IMR-90 (cell line): ENCODE results near the gene SMYD5. TPM values are rescaled to one million over a fixed set of nuclear protein-coding genes. Genes with fewer than 3 reads are reported as not detected.

Source experiments
- ATAC-seq: fragments of 200-7000 bp; cut with Tn5 transposase; 2 replicates; pipeline ENCODE4 v1.9.1; 2020; ENCODE audit warnings: low read depth, mild to moderate bottlenecking, moderate library complexity
- BruUV-seq: library from RNA; stranded (reverse); fragments of 400-500 nt; replicated peaks from 2 replicates; lab custom pipeline; 2021; lab: Mats Ljungman, UMichigan
- CTCF ChIA-PET: fragments of 300-600 bp; formaldehyde crosslinking; extraction: SDS; loops from one replicate; lab custom pipeline; 2021; ENCODE audit warnings: antibody characterized with exemption; lab: Yijun Ruan, JAX
- POLR2A ChIA-PET: fragments of 300-600 bp; sonication (Branson Sonifier 250); formaldehyde crosslinking; loops from one replicate; lab custom pipeline; 2022; ENCODE audit warnings: antibody characterized with exemption; ENCODE audit not compliant: unreplicated experiment; lab: Charles Lee
- DNase-seq: peaks from one replicate; pipeline ENCODE4 v3.0.0; 2013
- H2AFZ ChIP-seq: replicated peaks from 2 replicates; pipeline ENCODE3; 2013; ENCODE audit warnings: low read length, mild to moderate bottlenecking; ENCODE audit not compliant: poor library complexity
- H2AK5ac ChIP-seq: 2 replicates; pipeline ENCODE4 v1.6.1; 2013; ENCODE audit warnings: low read depth, low read length, inconsistent platforms
- H2AK9ac ChIP-seq: replicated peaks from 2 replicates; pipeline ENCODE3; 2013; ENCODE audit warnings: mild to moderate bottlenecking, low read depth, low read length, moderate library complexity; ENCODE audit not compliant: poor library complexity
- H2BK120ac ChIP-seq: 2 replicates; pipeline ENCODE4 v1.6.1; 2013; ENCODE audit warnings: low read depth, low read length, inconsistent platforms
- H2BK15ac ChIP-seq: 3 replicates; pipeline ENCODE4 v1.6.1; 2013; ENCODE audit warnings: low read depth, low read length, inconsistent platforms
- H2BK20ac ChIP-seq: 2 replicates; pipeline ENCODE4 v1.6.1; 2013; ENCODE audit warnings: low read depth, mild to moderate bottlenecking, inconsistent platforms, low read length, moderate library complexity
- H2BK5ac ChIP-seq: 2 replicates; pipeline ENCODE4 v1.6.1; 2013; ENCODE audit warnings: mild to moderate bottlenecking, low read depth, low read length, inconsistent platforms; ENCODE audit not compliant: poor library complexity, severe bottlenecking
- H3K14ac ChIP-seq: replicated peaks from 2 replicates; pipeline ENCODE4 v1.6.1; 2013; ENCODE audit warnings: low read depth, low read length, inconsistent platforms
- H3K18ac ChIP-seq: 2 replicates; pipeline ENCODE4 v1.6.1; 2013; ENCODE audit warnings: low read depth, low read length, control low read depth
- H3K23ac ChIP-seq: 2 replicates; pipeline ENCODE4 v1.6.1; 2013; ENCODE audit warnings: low read depth, low read length, inconsistent platforms
- H3K27ac ChIP-seq: 2 replicates; pipeline ENCODE4 v1.5.1; 2013; ENCODE audit warnings: mild to moderate bottlenecking, control low read depth, low read length; ENCODE audit not compliant: insufficient read depth
- H3K27me3 ChIP-seq: 2 replicates; pipeline ENCODE4 v1.6.1; 2013; ENCODE audit warnings: low read length; ENCODE audit not compliant: control insufficient read depth, insufficient read depth
- H3K36me3 ChIP-seq: 2 replicates; pipeline ENCODE4 v1.6.1; 2013; ENCODE audit warnings: low read length, mixed read lengths; ENCODE audit not compliant: control insufficient read depth, insufficient read depth
- H3K4ac ChIP-seq: 2 replicates; pipeline ENCODE4 v1.6.1; 2013; ENCODE audit warnings: low read depth, low read length, inconsistent platforms
- H3K4me1 ChIP-seq: 2 replicates; pipeline ENCODE4 v1.6.1; 2013; ENCODE audit warnings: low read length, mixed read lengths; ENCODE audit not compliant: control insufficient read depth, insufficient read depth
- H3K4me2 ChIP-seq: 2 replicates; pipeline ENCODE4 v1.6.1; 2013; ENCODE audit warnings: low read depth, mild to moderate bottlenecking, control low read depth, low read length, moderate library complexity
- H3K4me3 ChIP-seq: 2 replicates; pipeline ENCODE4 v1.5.1; 2013; ENCODE audit warnings: low read depth, mild to moderate bottlenecking, control low read depth, low read length, moderate library complexity; ENCODE audit not compliant: insufficient read depth
- H3K56ac ChIP-seq: 2 replicates; pipeline ENCODE4 v1.6.1; 2013; ENCODE audit warnings: low read length, inconsistent platforms; ENCODE audit not compliant: insufficient read depth; ENCODE audit errors: extremely low read depth
- H3K79me1 ChIP-seq, 2 experiments: 2 replicates each; pipeline ENCODE4 v1.6.1; 2013; ENCODE audit warnings: low read length in 2 of 2, inconsistent platforms in 1 of 2, low read depth in 1 of 2
- H3K9ac ChIP-seq: 2 replicates; pipeline ENCODE4 v1.6.1; 2013; ENCODE audit warnings: low read depth, low read length, control low read depth
- H3K9me1 ChIP-seq: 2 replicates; pipeline ENCODE4 v1.6.1; 2013; ENCODE audit warnings: low read length, inconsistent platforms; ENCODE audit not compliant: insufficient read depth
- H3K9me3 ChIP-seq: 2 replicates; pipeline ENCODE4 v1.6.1; 2013; ENCODE audit warnings: low read length; ENCODE audit not compliant: control insufficient read depth, insufficient read depth
- H4K20me1 ChIP-seq: 2 replicates; pipeline ENCODE4 v1.6.1; 2013; ENCODE audit warnings: low read length, inconsistent platforms; ENCODE audit not compliant: insufficient read depth
- H4K5ac ChIP-seq: 2 replicates; pipeline ENCODE4 v1.6.1; 2013; ENCODE audit warnings: mild to moderate bottlenecking, low read depth, low read length, control low read depth
- H4K8ac ChIP-seq, 2 experiments: 2 replicates each; pipeline ENCODE4 v1.6.1; 2013; ENCODE audit warnings: low read depth in 2 of 2, low read length in 2 of 2, control low read depth in 1 of 2, inconsistent platforms in 1 of 2
- H4K91ac ChIP-seq: 2 replicates; pipeline ENCODE4 v1.6.1; 2013; ENCODE audit warnings: low read depth, low read length, inconsistent platforms; ENCODE audit not compliant: insufficient read depth
- BHLHE40 ChIP-seq: fragments of 150-350 bp; IDR thresholded peaks from 2 replicates; pipeline ENCODE4 v1.6.1; 2016; ENCODE audit warnings: mild to moderate bottlenecking, low read depth, low read length
- SMC3 ChIP-seq: fragments of 150-350 bp; IDR thresholded peaks from 2 replicates; pipeline ENCODE4 v1.6.1; 2016; ENCODE audit warnings: low read depth, mild to moderate bottlenecking, antibody characterized with exemption, low read length, moderate library complexity
- WGBS, 2 experiments: methylation state at CpG; one replicate each; pipeline versions ENCODE4 v1.1.5 to v1.1.7; 2013; ENCODE audit warnings: missing lambda C conversion rate in 2 of 2; ENCODE audit not compliant: insufficient read length in 1 of 2; ENCODE audit errors: extremely low coverage in 2 of 2; 5-methylcytosine and 5-hydroxymethylcytosine counted together
- dilution Hi-C: fragments of 300-500 bp; cut with HindIII; formaldehyde crosslinking; loops from one replicate; pipeline ENCODE4 v1.14.3; 2018; ENCODE audit warnings: low sequenced_read_pairs; ENCODE audit not compliant: unreplicated experiment
- in situ Hi-C: fragments of 300-500 bp; cut with MboI; formaldehyde crosslinking; loops from 3 replicates; pipeline ENCODE4 v1.14.3; 2019; ENCODE audit warnings: low sequenced_read_pairs, inconsistent platforms, mixed read lengths
- intact Hi-C: fragments of 100-400 bp; cut with micrococcal nuclease; formaldehyde crosslinking; loops from 2 replicates; pipeline ENCODE4 v1.10.0; 2022
- polyA plus RNA-seq, 3 experiments: library from polyadenylated mRNA; depleted of rRNA; stranded (reverse); fragments of >200 nt; gene quantifications; 2 replicates each; pipeline ENCODE4 v1.2.3, GENCODE V29; 2012; ENCODE audit warnings: low replicate concordance in 1 of 3
- total RNA-seq: library from RNA; depleted of rRNA; stranded (reverse); fragments of >200 nt; gene quantifications from 2 replicates; pipeline ENCODE4 v1.2.3, GENCODE V29; 2012

Gene SMYD5
- total and polyA plus RNA-seq, 2 of the 4 experiments (the other 2 are of a cell fraction), result 17.8 to 19.7 TPM

GRCh38 chr2:73172963-73173362 is 41.1 kb upstream of the SMYD5 start:
- no peak overlapping the region for H4K5ac ChIP-seq
- H3K27me3 ChIP-seq, result peaks cover 37% of the 10 kb centered on the region
- no peak overlapping the region for H4K8ac ChIP-seq
- no peak overlapping the region for H2BK5ac ChIP-seq
- WGBS, 2 experiments, result 60% methylated on average over 1 of the region's 6 CpGs; no CpG with 5 or more reads in 1 of the 2 experiments
- dilution Hi-C loops, result no loop called here
- in situ Hi-C loops, result no loop called here
- DNase-seq, result peak; percentile 69
- 0 out of 2 replicates have a peak, but pooled peaks cover 2% of the 10 kb centered on the region for H3K4me1 ChIP-seq
- H2AK5ac ChIP-seq, result no peak overlapping the region
- H3K36me3 ChIP-seq, result no peaks in the 10 kb centered on the region
- H2BK20ac ChIP-seq, result no peak overlapping the region
- BruUV-seq, result no TSS peak
- no peak overlapping the region for H3K18ac ChIP-seq
- no peaks in the 10 kb centered on the region for H3K9me3 ChIP-seq
- H2BK120ac ChIP-seq, result no peak overlapping the region
- no peak overlapping the region for H3K4ac ChIP-seq
- peak overlapping the region; percentile 41 for H2AFZ ChIP-seq
- no peak overlapping the region for H3K4me3 ChIP-seq
- no peaks in the 10 kb centered on the region for H4K20me1 ChIP-seq
- no peak overlapping the region for H3K9ac ChIP-seq
- H3K27ac ChIP-seq, result no peak overlapping the region
- no peak overlapping the region for H3K14ac ChIP-seq
- H3K9me1 ChIP-seq, result no peaks in the 10 kb centered on the region
- H3K56ac ChIP-seq, result no peak overlapping the region
- ATAC-seq, result no peak
- TF ChIP-seq SMC3, result no peak
- TF ChIP-seq BHLHE40, result peak; percentile 14; the same call in 1 of the 2 replicates
- no peak overlapping the region for H2BK15ac ChIP-seq
- H3K23ac ChIP-seq, result no peak overlapping the region
- intact Hi-C loops, result no loop called here
- no peak overlapping the region for H2AK9ac ChIP-seq
- CTCF ChIA-PET, result no interaction called here
- POLR2A ChIA-PET, result no interaction called here
- H3K4me2 ChIP-seq, result no peak overlapping the region
- no peak overlapping the region for H4K91ac ChIP-seq
- no peaks in the 10 kb centered on the region for H3K79me1 ChIP-seq
